ENCODE data around the gene AOAH.

Gene AOAH

GRCh38 chr7:36690514-36691187 is 33.6 kb downstream of the AOAH start:
- no peak for DNase-seq (ENCODE audit: low spot score)

- DNase-seq (ENCODE audit: low spot score) = no peak
These were observed 34.3 kb downstream of the AOAH start for GRCh38 chr7:36690041-36690440.

GRCh38 chr7:36686499-36686898 is 37.8 kb downstream of the AOAH start:
- DNase-seq (ENCODE audit: low spot score) = no peak

- no peak for DNase-seq (ENCODE audit: low spot score)
These were observed 39.3 kb downstream of the AOAH start for GRCh38 chr7:36684954-36685353.

- DNase-seq (ENCODE audit: low spot score) = no peak
These were observed 40.5 kb downstream of the AOAH start for GRCh38 chr7:36683695-36684357.

- no peak for DNase-seq (ENCODE audit: low spot score)
These were observed 41.2 kb downstream of the AOAH start for GRCh38 chr7:36683111-36683510.

- DNase-seq (ENCODE audit: low spot score) = no peak
These were observed 42.2 kb downstream of the AOAH start for GRCh38 chr7:36682102-36682501.

GRCh38 chr7:36677769-36678437 is 46.4 kb downstream of the AOAH start:
- no peak for DNase-seq (ENCODE audit: low spot score)

- DNase-seq (ENCODE audit: low spot score) = no peak
These were observed 50.6 kb downstream of the AOAH start for GRCh38 chr7:36673703-36674102.

- no peak for DNase-seq (ENCODE audit: low spot score)
These were observed 52.9 kb downstream of the AOAH start for GRCh38 chr7:36671432-36671829.

- peak; percentile 64 for DNase-seq (ENCODE audit: low spot score)
These were observed 53.5 kb downstream of the AOAH start for GRCh38 chr7:36670585-36671431.

- DNase-seq (ENCODE audit: low spot score) = no peak
These were observed 55.5 kb downstream of the AOAH start for GRCh38 chr7:36668750-36669149.

GRCh38 chr7:36668080-36668479 is 56.2 kb downstream of the AOAH start:
- no peak for DNase-seq (ENCODE audit: low spot score)

- peak; percentile 45 for DNase-seq (ENCODE audit: low spot score)
These were observed 57.1 kb downstream of the AOAH start for GRCh38 chr7:36667007-36667745.

GRCh38 chr7:36663481-36663880 is 60.8 kb downstream of the AOAH start:
- no peak for DNase-seq (ENCODE audit: low spot score)

GRCh38 chr7:36661135-36661840 is 63.0 kb downstream of the AOAH start:
- DNase-seq (ENCODE audit: low spot score) = no peak

- no peak for DNase-seq (ENCODE audit: low spot score)
These were observed 64.5 kb downstream of the AOAH start for GRCh38 chr7:36659638-36660341.

- DNase-seq (ENCODE audit: low spot score) = peak; percentile 42
These were observed 65.2 kb downstream of the AOAH start for GRCh38 chr7:36659172-36659516.

GRCh38 chr7:36658335-36659171 is 65.7 kb downstream of the AOAH start:
- DNase-seq (ENCODE audit: low spot score) = no peak
